Sigmoid colon (tissue), 3 donors: Measurements from ENCODE around the gene KRT6A.

Experiments
- POLR2A ChIP-seq, 2 donors: fragments of 450-650 bp; IDR thresholded peaks; one replicate each; pipeline ENCODE4 v1.6.1; 2016; ENCODE audit warnings: antibody characterized with exemption in 2 of 2, mild to moderate bottlenecking in 2 of 2, moderate library complexity in 2 of 2
- TF ChIP-seq, protein P1 (sequence below), 4 experiments: fragments of 450-650 bp in 3 of 4; fragments of 200-600 bp in 1 of 4; IDR thresholded peaks; one replicate each; pipeline ENCODE4 v1.5.1; 2016 to 2019; ENCODE audit warnings: antibody characterized with exemption in 4 of 4, mild to moderate bottlenecking in 3 of 4, moderate library complexity in 2 of 4

DNA sequence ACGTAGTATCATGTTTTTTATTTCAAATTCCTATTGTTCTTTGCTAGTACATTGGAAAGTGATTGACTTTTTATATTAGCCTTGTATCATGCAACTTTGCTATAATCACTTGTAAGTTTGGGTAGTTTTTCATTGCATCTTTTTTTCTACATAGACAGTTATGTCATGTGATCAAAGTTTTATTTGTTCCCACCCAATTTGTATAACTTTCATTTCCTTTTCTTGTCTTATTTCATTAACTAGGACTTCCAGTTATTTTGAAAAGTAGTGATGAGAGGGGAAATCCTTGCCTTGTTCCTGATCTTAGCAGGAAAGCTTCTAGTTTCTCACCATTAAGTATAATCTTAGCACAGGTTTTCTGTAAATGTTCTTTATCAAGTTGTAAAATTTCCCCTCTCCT, 9.8 kb upstream of the KRT6A start:
- TF ChIP-seq, protein P1, sequence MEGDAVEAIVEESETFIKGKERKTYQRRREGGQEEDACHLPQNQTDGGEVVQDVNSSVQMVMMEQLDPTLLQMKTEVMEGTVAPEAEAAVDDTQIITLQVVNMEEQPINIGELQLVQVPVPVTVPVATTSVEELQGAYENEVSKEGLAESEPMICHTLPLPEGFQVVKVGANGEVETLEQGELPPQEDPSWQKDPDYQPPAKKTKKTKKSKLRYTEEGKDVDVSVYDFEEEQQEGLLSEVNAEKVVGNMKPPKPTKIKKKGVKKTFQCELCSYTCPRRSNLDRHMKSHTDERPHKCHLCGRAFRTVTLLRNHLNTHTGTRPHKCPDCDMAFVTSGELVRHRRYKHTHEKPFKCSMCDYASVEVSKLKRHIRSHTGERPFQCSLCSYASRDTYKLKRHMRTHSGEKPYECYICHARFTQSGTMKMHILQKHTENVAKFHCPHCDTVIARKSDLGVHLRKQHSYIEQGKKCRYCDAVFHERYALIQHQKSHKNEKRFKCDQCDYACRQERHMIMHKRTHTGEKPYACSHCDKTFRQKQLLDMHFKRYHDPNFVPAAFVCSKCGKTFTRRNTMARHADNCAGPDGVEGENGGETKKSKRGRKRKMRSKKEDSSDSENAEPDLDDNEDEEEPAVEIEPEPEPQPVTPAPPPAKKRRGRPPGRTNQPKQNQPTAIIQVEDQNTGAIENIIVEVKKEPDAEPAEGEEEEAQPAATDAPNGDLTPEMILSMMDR (IDR thresholded peaks at IDR 0.05) = no peak
- TF ChIP-seq POLR2A (IDR thresholded peaks at IDR 0.05) = no peak
